HG03280 (cell line): ENCODE data around the gene NOP56.
"Not testable (repeated sequence)": the region's sequence is repeated elsewhere in the genome, so short reads cannot be mapped to it uniquely, and the experiment has no call there.

ENCODE experiments used
- ATAC-seq: cut with Tn5 transposase; IDR thresholded peaks from one replicate; pipeline ENCODE4 v1.9.1; 2021; ENCODE audit warnings: mild to moderate bottlenecking, moderate library complexity; ENCODE audit not compliant: unreplicated experiment

NOP56 gene

GRCh38 chr20:2682040-2682439 lies 29.6 kb downstream of the NOP56 start:
- ATAC-seq, result not testable (repeated sequence)

GRCh38 chr20:2684817-2685216 lies 32.4 kb downstream of the NOP56 start:
- not testable (repeated sequence) for ATAC-seq

- ATAC-seq, result no peak
These were observed 35.1 kb downstream of the NOP56 start for GRCh38 chr20:2687514-2687913.

GRCh38 chr20:2688041-2688591 lies 35.7 kb downstream of the NOP56 start:
- no peak for ATAC-seq

- no peak for ATAC-seq
These were observed 37.8 kb downstream of the NOP56 start for GRCh38 chr20:2690213-2690612.

- no peak for ATAC-seq
These were observed 38.3 kb downstream of the NOP56 start for GRCh38 chr20:2690718-2691117.

GRCh38 chr20:2691127-2691526 lies 38.7 kb downstream of the NOP56 start:
- no peak for ATAC-seq

- no peak for ATAC-seq
These were observed 39.2 kb downstream of the NOP56 start for GRCh38 chr20:2691663-2692035.

GRCh38 chr20:2692036-2692885 lies 39.8 kb downstream of the NOP56 start, which contains the start of gene EBF4:
Gene EBF4 (plus strand): TSS chr20:2692780. CDS start chr20:2693646, 866 bp downstream.
- no peak for ATAC-seq

GRCh38 chr20:2692886-2693285 lies 40.5 kb downstream of the NOP56 start:
- no peak for ATAC-seq

GRCh38 chr20:2693286-2694007 lies 41.0 kb downstream of the NOP56 start:
- ATAC-seq, result no peak

- ATAC-seq, result no peak
These were observed 41.6 kb downstream of the NOP56 start for GRCh38 chr20:2694008-2694471.

GRCh38 chr20:2694519-2694918 lies 42.1 kb downstream of the NOP56 start:
- ATAC-seq, result no peak

- ATAC-seq, result no peak
These were observed 43.0 kb downstream of the NOP56 start for GRCh38 chr20:2695206-2695983.

GRCh38 chr20:2695984-2696525 lies 43.6 kb downstream of the NOP56 start:
- ATAC-seq, result not testable (repeated sequence)

- no peak for ATAC-seq
These were observed 44.2 kb downstream of the NOP56 start for GRCh38 chr20:2696646-2697045.

- no peak for ATAC-seq
These were observed 45.3 kb downstream of the NOP56 start for GRCh38 chr20:2697768-2698167.

GRCh38 chr20:2698186-2698817 lies 45.9 kb downstream of the NOP56 start:
- ATAC-seq, result no peak

- no peak for ATAC-seq
These were observed 46.5 kb downstream of the NOP56 start for GRCh38 chr20:2698912-2699311.

GRCh38 chr20:2699775-2700413 lies 47.5 kb downstream of the NOP56 start:
- ATAC-seq, result no peak
